Limb (tissue), 2 donors: ENCODE data around the gene PER2.

Experiments
- DNase-seq, 2 donors: peaks; one replicate each; pipeline ENCODE4 v3.0.0-alpha.2; 2016; ENCODE audit errors: extremely low spot score in 2 of 2

The PER2 gene

GRCh38 chr2:238269741-238270140 is 18.7 kb downstream of the PER2 start:
- DNase-seq, result no peak

- DNase-seq, result no peak
Observed at GRCh38 chr2:238267884-238268680, 20.3 kb downstream of the PER2 start.

DNA sequence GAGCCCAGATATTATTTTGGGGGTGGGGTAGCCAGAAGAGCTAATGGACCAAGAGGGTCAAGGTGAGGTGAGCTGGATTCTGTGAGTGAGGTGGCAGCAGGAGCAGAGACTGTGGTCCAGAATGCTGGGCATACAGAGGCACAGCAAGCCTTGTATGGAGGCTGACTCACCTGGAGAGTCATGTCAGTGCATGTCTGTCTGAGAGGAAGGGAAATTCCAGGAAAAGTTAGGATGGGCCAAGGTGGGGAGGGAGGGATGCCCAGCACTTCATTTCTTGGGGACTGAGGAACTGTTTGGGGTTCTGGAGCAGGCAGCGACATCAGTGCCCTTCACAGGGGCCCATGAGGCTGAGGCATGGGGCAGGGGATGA is 21.1 kb downstream of the PER2 start:
- no peak for DNase-seq

DNA sequence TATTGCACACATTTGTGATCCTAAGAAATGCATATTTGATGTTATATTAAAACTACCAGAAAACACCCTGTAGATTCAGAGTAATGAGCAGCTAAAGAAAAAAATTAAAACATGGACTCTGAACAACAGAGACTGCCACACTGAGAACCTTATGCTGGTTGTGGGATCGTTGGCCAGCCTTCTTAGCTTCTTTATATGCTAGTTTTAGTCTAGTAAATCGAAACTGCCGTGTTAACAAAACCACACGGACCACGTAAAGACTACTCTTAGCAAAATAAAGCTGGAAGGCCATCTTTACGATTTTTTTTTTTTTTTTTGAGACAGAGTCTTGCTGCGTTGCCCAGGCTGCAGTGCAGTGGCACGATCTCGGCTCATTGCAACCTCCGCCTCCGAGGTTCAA is 22.8 kb downstream of the PER2 start:
- no peak for DNase-seq

- no peak for DNase-seq
Observed at GRCh38 chr2:238264072-238264460, 24.3 kb downstream of the PER2 start.

GRCh38 chr2:238263204-238264071 is 25.0 kb downstream of the PER2 start:
- DNase-seq, result peak; percentile 89 to 91

DNA sequence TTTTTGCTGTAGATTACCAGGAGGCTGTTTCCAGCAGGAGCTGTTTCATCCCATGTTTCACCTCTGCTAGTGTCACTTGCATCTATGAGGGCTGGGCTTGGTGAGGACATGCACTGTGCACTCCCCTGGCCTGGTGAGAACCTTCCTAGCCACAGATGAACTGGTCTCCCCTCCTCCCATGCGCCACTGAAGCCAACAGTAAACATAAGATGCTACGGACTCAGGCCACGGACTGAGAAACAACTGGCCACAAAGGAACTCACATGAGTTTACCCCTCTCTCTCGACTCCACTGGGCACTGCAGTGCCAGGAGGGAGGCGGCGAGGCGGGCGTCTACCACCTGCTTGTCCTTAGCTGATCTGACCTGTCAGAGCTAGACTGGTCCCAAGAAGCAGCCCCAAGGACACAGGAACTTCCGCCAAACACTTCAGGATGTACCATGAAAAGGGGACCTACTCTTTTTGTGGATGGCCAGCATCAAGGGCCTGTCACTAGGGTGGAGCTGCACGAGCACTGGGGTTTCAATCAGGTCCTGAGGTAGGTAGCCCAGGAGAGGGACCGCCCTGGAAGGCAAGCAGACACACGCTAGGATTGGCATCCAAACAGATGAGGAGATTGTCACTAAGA is 25.8 kb downstream of the PER2 start:
- DNase-seq, result no peak

DNA sequence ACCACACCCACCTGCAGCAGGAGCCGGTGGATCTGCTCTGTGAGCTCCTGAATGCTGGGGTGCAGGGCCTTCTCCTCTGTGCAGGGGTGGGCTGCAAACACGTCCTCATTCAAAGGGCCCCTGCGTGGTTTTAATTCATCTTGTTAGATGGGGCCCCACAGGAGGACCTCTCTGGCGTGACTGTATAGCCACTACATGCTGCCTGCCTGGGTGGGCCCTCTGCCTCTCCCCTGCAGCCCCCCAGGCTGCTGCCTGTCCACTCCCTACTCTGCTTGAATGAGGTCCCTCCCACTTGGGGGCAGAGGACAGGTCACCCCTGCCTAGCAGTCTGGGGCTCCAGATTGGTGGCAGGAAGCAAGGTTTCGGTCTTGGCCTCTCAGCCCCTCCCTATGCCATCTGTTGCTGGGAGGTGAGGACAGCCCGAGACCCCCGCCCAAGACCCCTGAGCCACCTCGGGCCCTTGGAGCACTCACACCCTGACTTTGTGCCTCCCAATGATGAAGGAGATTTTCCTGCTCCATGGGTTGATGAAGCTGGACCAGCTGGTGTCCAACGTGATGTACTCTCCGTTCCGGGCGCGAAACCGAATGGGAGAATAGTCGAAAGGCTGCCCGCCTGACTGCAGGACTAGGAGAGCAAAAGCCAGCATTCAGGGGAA is 26.6 kb downstream of the PER2 start:
- no peak for DNase-seq

DNA sequence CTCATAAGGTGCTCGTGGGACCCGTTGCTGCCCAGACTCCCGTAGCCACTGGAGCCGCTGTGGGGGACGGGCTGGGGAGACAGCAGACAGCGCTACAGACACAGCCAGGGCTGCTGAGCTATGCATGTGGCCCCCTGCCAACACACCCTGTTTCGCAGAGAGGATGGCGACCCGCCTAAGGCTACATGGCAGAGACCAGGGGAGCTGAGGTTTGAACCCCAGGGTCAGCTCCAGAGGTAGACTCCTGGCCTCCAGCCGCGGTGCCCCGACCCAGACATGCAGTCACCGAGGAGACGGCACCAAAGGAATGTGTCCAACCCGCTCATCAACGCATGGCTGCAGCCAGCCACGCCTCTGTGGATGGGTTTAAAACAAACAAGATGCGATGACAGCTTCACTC is 27.5 kb downstream of the PER2 start:
- no peak for DNase-seq

DNA sequence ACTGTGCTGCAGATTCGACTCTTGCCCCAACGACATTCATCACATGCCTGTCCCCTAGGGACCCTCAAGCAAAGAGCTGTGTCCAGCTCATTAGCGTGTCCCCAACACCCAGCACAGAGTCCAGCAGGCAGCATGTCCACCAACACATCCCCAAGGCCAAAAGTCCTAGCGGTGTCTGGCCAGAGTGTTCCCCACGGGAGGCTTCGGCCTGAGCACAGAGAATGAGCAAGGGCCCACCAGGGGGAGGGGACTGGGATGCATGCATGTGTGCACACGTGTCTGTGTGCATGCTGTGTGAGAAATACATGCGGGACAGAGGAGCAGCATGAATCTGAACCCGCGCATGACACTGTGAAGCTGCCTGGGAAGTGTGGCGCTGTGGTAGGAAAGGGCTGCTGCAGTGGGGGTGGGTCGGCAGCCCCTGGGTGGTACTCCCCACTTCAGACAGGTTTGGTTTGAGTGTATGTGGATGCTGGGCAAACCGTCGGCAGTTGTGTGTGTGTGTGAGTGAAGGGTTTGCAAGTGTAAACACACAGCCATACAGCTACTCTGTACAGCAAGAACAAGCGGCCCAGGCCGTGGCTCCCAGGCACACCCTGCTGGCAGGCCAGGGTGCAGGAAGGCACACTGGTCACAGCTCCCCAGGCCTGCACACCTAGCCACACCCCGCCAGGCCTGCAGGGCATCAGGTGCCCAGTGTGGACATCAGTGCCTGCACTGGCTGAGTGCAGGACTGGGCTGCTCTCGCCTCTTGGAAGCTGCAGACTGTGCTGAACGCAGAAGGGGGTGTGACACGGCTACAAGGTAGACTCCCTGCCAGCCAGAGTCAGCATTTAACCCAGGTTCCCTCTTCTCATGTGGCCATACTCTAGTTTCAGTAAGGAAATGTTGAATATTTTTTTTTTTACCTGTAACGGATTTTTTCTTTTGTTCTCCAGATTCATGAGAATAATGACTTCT is 29.1 kb downstream of the PER2 start:
- no peak for DNase-seq

- DNase-seq, result no peak
Observed at GRCh38 chr2:238257786-238258700, 30.4 kb downstream of the PER2 start.

DNA sequence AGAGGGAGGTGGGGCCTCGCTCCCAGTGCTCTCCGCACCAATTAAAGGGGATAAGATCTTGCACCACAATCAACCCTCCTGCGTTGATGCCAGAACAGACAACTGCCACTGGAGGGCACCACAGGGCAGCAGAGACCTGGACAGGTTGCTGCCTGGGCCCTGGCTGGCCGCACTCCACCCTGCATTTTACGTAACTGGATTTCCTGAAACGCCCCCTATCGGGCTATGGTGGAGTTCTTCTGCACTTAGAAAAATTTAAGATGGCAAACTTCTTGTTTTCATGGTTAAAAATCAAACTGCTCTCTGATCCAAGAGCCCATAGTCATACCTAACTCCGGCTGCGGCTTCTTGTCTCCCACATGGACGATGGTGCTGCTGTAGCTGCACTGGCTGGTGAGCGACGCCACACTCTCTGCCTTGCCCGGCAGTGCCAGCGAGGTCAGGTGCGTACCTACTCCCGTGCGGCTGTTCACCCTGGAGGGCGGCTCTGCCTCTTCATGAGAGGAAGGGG is 31.8 kb downstream of the PER2 start:
- peak; percentile 47 to 74 for DNase-seq

GRCh38 chr2:238256111-238256510 is 32.3 kb downstream of the PER2 start:
- DNase-seq, result no peak

DNA sequence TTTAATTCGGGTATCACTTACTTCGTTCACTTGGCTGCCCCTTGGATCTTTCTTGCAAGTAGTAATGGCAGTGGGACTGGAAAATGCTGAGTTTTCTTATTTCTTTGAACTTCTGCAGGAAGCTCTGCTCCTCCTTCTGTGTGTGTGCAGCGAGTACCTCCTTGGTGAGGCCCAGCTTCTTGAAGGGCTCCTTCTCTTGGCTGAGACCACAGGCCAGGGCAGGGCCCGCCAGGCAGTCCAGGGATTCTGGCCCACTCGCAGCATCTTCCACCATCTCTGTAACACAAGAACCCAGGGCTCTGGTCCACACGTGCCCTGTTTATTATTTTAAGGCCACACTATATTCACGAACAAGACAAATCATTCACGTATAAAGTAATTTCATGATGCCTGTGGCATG is 32.8 kb downstream of the PER2 start:
- DNase-seq, result no peak

DNA sequence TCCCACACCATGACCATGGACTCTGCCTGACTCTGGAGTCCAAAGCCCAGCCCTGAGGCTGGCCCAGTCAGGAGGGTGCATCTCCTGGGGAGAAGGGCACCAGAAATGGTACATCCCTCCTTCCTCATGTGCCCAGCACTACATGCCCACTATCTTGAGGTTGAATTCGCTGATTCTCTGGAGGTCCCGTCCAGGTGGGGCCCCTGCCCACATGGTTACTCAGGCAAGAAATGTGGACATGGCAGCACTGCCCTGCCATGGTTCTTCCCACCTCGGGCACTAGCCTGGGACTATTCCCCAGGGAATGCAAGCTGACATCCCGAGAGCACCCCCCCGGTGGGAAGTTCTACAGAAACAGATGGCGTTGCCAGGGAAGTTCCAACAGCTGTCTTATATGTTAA is 33.3 kb downstream of the PER2 start:
- DNase-seq, result peak in 1 of 2 donors; percentile 7

DNA sequence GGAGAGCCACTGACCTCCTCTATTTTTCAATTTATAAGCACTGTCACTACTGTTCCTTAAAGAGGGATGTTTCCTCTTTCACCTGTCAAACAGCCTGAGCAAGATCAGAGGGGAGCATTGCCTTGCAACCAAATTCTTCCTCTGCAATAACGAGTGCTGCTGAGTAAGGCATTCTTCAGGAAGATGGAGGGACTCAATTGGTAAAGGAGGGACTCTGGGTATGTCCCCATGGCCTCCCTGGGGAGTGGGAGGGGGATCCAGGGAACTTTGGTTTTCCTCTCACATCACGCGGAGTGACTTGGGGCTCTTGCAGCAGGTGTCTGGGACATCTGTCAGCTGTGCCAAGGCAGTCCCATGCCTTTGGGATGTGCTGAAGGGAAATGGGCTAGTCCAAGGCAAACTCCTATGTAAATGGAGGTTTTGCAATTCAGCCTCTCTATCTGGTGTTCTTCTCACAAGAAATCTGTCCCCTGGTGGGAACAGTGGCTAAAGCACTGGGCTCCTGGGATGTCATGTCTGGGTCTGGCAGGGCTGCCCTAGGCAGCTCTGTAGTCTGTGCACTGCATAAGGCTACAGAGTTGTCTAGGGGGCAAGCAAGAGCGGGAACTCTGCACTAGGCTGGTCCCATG is 34.2 kb downstream of the PER2 start:
- no peak for DNase-seq

GRCh38 chr2:238252766-238253630 is 35.4 kb downstream of the PER2 start:
- DNase-seq, result no peak

DNA sequence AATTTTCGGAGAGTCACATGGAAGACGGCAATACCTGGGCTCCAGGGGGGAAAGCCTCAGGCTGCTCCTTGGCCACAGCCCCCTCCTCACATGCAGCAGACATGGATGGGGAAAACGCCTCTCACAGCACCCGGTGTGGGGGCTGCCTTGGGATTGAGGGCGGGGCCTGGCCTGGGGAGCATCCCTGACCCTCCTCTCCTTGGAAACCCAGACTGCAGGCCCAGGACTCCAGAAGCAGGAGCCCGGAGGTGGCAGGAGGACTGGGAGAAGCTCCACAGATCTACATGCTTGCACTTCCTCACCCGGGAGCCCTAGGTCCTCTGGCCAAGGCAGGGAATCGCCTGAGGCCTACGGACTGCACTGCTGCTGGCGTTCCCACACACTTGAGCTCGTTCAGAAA is 36.4 kb downstream of the PER2 start:
- DNase-seq, result no peak
